SK-N-SH (cell line): ENCODE measurements around the gene ATP6V0C. TPM values are rescaled to one million over a fixed set of nuclear protein-coding genes. Genes with fewer than 3 reads are reported as not detected.
"Not testable (repeated sequence)": the region's sequence is repeated elsewhere in the genome, so short reads cannot be mapped to it uniquely, and the experiment has no call there.

Experiments used
- CTCF ChIA-PET: fragments of 300-600, 350-600 bp; formaldehyde crosslinking; extraction: SDS; loops from one replicate; lab custom pipeline; 2021; lab: Yijun Ruan, JAX
- POLR2A ChIA-PET: fragments of 350-600 bp; sonication (Branson Sonifier 250); formaldehyde crosslinking; extraction: SDS; loops from one replicate; lab custom pipeline; 2020; ENCODE audit warnings: antibody characterized with exemption, inconsistent platforms; lab: Yijun Ruan, JAX
- DNase-seq: peaks from one replicate; pipeline ENCODE4 v3.0.0; 2012
- H2AFZ ChIP-seq: fragments of 200-600 bp; sonication (generic); 2 replicates; pipeline ENCODE4 v1.8.1; 2016; ENCODE audit warnings: antibody characterized with exemption, mild to moderate bottlenecking, low read depth
- H3F3A ChIP-seq: fragments of 200-600 bp; sonication (generic); replicated peaks from 2 replicates; pipeline ENCODE3; 2016; ENCODE audit warnings: antibody characterized with exemption, mild to moderate bottlenecking; ENCODE audit not compliant: insufficient read depth
- H3K27ac ChIP-seq, 2 experiments: fragments of 200-500 bp in 1 of 2; fragments of 200-600 bp in 1 of 2; sonication (Bioruptor generic) in 1 of 2; sonication (generic), shearing (Covaris generic) in 1 of 2; 2 replicates each; pipeline versions ENCODE4 v1.5.1 to v1.6.1; 2014 to 2016; ENCODE audit warnings: low read depth in 2 of 2, inconsistent platforms in 1 of 2, low read length in 1 of 2, mild to moderate bottlenecking in 1 of 2, mixed read lengths in 1 of 2
- H3K27me3 ChIP-seq: fragments of 200-600 bp; sonication (generic), shearing (Covaris generic); 2 replicates; pipeline ENCODE4 v1.6.1; 2016; ENCODE audit warnings: mixed run types; ENCODE audit not compliant: insufficient read depth
- H3K36me3 ChIP-seq, 2 experiments: fragments of 200-500 bp in 1 of 2; fragments of 200-600 bp in 1 of 2; sonication (Bioruptor generic) in 1 of 2; sonication (generic) in 1 of 2; replicated peaks in 1 of 2; 2 replicates each; pipeline versions ENCODE3 to v1.5.1; 2014 to 2016; ENCODE audit warnings: low read length in 1 of 2, mild to moderate bottlenecking in 1 of 2; ENCODE audit not compliant: insufficient read depth in 2 of 2, control insufficient read depth in 1 of 2
- H3K4me1 ChIP-seq, 2 experiments: fragments of 200-500 bp in 1 of 2; fragments of 200-600 bp in 1 of 2; sonication (Bioruptor generic) in 1 of 2; sonication (generic), shearing (Covaris generic) in 1 of 2; 2 replicates each; pipeline versions ENCODE4 v1.5.1 to v1.6.1; 2014 to 2016; ENCODE audit warnings: low read depth in 1 of 2, low read length in 1 of 2, mixed run types in 1 of 2; ENCODE audit not compliant: insufficient read depth in 2 of 2, control insufficient read depth in 1 of 2
- H3K4me2 ChIP-seq: fragments of 200-600 bp; sonication (generic), shearing (Covaris generic); 2 replicates; pipeline ENCODE4 v1.6.1; 2017; ENCODE audit warnings: mixed run types
- H3K4me3 ChIP-seq, 2 experiments: fragments of 200-500 bp in 1 of 2; fragments of 200-600 bp in 1 of 2; sonication (Bioruptor generic) in 1 of 2; sonication (generic), shearing (Covaris generic) in 1 of 2; 2 replicates each; pipeline versions ENCODE4 v1.5.1 to v1.8.1; 2014 to 2016; ENCODE audit warnings: low read depth in 2 of 2, inconsistent platforms in 1 of 2, low read length in 1 of 2, mild to moderate bottlenecking in 1 of 2, mixed read lengths in 1 of 2, moderate library complexity in 1 of 2
- H3K79me2 ChIP-seq: fragments of 200-600 bp; sonication (generic); 2 replicates; pipeline ENCODE4 v1.8.1; 2017; ENCODE audit warnings: mild to moderate bottlenecking; ENCODE audit not compliant: insufficient read depth
- H3K9ac ChIP-seq: fragments of 200-600 bp; sonication (generic); 2 replicates; pipeline ENCODE4 v1.6.1; 2017; ENCODE audit warnings: mixed run types
- H3K9me2 ChIP-seq: fragments of 200-600 bp; sonication (generic); 2 replicates; pipeline ENCODE4 v1.6.1; 2017; ENCODE audit warnings: mixed run types
- H3K9me3 ChIP-seq: fragments of 200-600 bp; sonication (generic); 2 replicates; pipeline ENCODE4 v1.6.1; 2017; ENCODE audit warnings: mixed run types, mild to moderate bottlenecking, moderate library complexity
- H4K20me1 ChIP-seq: fragments of 200-600 bp; sonication (generic); 2 replicates; pipeline ENCODE4 v1.6.1; 2017; ENCODE audit warnings: mild to moderate bottlenecking, mixed run types; ENCODE audit not compliant: insufficient read depth
- CTCF ChIP-seq: fragments of 200-600 bp; sonication (generic); IDR thresholded peaks from 2 replicates; pipeline ENCODE4 v1.6.1; 2017; ENCODE audit warnings: antibody characterized with exemption, mild to moderate bottlenecking, moderate library complexity
- WGBS: methylation state at CpG from one replicate; pipeline ENCODE4 v1.1.6; 2017; ENCODE audit warnings: low lambda C conversion rate; 5-methylcytosine and 5-hydroxymethylcytosine counted together
- polyA plus RNA-seq, 3 experiments: library from polyadenylated mRNA; depleted of rRNA; stranded (reverse); fragments of >200 nt; gene quantifications; 2 replicates each; pipeline ENCODE4 v1.2.3, GENCODE V29; 2012

ATP6V0C gene
- polyA plus RNA-seq, 1 of the 3 experiments (the other 2 are of a cell fraction) = 80.1 TPM

- H3K36me3 ChIP-seq, H3K4me3 ChIP-seq, H3K4me2 ChIP-seq, H3K4me1 ChIP-seq, H3K9ac ChIP-seq, CTCF ChIA-PET, H4K20me1 ChIP-seq, DNase-seq, H3K9me2 ChIP-seq, H3K79me2 ChIP-seq, POLR2A ChIA-PET, H2AFZ ChIP-seq, H3K27ac ChIP-seq, H3K27me3 ChIP-seq, H3K9me3 ChIP-seq, H3F3A ChIP-seq: not testable (repeated sequence)
- 83% methylated on average over 11 of the region's 17 CpGs for WGBS
- peak; percentile 43 for TF ChIP-seq CTCF
Measured at GRCh38 chr16:2551420-2551889, 37.7 kb downstream of the ATP6V0C start.

DNA sequence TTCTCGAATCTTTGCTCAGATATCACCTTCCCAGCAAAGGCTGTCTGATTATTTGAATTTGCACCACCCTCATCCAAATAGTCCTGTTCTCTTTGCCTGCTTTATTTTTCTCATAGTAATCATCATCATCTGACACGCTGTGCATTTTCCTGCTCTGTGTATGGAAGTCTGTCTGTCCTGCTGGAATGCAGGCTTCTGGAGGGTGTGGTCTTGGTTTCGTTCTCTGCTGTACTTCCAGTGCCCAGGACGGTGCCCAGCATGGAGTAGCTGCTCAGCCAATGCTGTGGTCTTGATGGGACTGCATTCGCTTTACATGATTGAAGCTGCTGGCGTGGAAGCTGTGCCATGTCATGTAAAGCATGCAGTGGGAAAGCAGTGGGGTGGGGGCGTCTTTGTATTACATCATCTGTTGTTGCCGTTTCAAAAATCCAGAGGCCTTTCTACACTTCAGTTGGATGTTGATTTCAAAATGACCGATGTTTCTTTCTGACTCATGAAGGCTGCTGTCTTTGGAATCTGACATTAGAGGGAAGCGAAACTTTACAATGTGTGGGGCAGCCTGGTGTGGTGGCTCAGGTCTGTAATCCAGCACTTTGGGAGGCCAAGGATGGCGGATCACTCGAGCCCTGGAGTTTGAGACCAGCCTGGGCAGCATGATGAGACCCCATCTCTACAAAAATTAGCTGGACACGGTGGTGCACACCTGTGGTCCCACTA lies 41.1 kb downstream of the ATP6V0C start:
- WGBS = no CpG with 5 or more reads among the region's 13 CpGs

DNA sequence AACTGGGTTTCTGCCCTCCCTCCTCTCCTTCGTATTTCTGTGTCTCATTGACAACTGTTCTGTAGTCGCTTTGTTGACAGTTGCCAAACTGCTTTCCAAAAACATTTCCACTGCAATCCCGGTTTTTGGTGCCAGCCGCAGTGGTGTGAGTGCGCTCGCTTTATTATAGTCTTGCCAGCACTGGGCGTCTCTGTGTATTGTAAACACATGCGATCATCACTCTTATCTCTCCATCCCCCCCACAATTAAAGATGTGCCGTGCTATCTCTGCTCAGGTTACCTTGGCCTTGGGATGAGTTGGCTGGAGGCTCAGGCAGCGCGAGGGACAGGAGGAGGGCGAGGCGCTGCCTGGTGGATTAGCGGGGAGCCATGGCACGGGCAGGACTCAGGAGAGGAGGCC lies 43.4 kb downstream of the ATP6V0C start:
- WGBS = 80% methylated on average over 3 of the region's 15 CpGs

More for the DNA sequence above, 41.1 kb downstream of the ATP6V0C start:
- CTCF ChIA-PET, H3K27me3 ChIP-seq, H3K79me2 ChIP-seq, H3K4me1 ChIP-seq, H3K9me2 ChIP-seq, POLR2A ChIA-PET, H3K4me3 ChIP-seq, H4K20me1 ChIP-seq, H3K9me3 ChIP-seq, H2AFZ ChIP-seq, H3K9ac ChIP-seq, H3K27ac ChIP-seq, DNase-seq, H3K36me3 ChIP-seq, H3F3A ChIP-seq, H3K4me2 ChIP-seq: not testable (repeated sequence)

DNA sequence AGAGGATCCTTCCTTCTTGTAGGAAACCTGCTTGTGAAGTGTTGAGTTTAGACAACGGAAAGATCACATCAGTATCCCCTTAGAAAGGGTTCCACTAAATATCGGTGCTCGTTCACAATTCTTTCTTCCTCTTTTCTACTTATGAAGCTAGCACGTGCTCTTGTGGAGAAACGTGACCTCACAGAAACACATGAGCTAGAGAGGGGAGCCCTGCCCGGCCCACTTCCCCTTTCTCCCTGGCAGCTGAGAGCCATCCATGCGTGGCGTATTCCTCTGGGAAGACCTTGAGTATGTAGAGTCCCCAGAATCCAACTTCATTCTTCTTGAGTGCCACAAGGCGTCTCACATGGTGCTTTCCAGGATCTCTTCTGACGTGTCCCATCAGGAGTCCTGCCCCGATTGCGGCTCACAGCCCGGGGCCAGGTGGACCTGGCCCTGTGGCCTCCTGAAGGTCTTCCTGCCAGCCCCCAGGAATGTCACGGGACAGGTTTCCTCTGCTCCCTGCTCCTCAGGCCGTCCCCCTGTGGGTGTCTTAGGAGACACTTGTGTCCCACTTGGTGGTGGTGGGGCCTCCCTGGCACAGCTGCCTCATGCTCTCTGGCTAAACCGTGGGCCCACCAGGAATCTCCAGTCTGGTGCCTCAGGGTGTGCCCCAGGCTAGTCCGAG lies 46.5 kb downstream of the ATP6V0C start:
- H3K27me3 ChIP-seq, H3K4me1 ChIP-seq, H3K79me2 ChIP-seq, H3K9me3 ChIP-seq, DNase-seq, H3K36me3 ChIP-seq, H3K4me3 ChIP-seq, POLR2A ChIA-PET, H3K9me2 ChIP-seq, H2AFZ ChIP-seq, H4K20me1 ChIP-seq, H3K27ac ChIP-seq, H3F3A ChIP-seq, CTCF ChIA-PET, H3K4me2 ChIP-seq, H3K9ac ChIP-seq: not testable (repeated sequence)
- 87% methylated on average over 6 of the region's 17 CpGs for WGBS

More for the DNA sequence above, 43.4 kb downstream of the ATP6V0C start:
- POLR2A ChIA-PET, H3K9me2 ChIP-seq, H3K27me3 ChIP-seq, H3K79me2 ChIP-seq, H3K9ac ChIP-seq, CTCF ChIA-PET, H4K20me1 ChIP-seq, H3K4me2 ChIP-seq, H3F3A ChIP-seq, H3K4me1 ChIP-seq, H2AFZ ChIP-seq, H3K9me3 ChIP-seq, DNase-seq, H3K27ac ChIP-seq, H3K36me3 ChIP-seq, H3K4me3 ChIP-seq: not testable (repeated sequence)
